Activated CD4-positive, alpha-beta T cell treated with anti-CD3 and anti-CD28 coated beads, Interleukin-2, amount 50 U/mL, for 48 hours (primary cell): Measurements from ENCODE around the gene PLBD2.

Source experiments
- DNase-seq, 2 experiments: peaks; one replicate each; pipeline ENCODE4 v3.0.0-alpha.2; 2020

PLBD2 gene

DNA sequence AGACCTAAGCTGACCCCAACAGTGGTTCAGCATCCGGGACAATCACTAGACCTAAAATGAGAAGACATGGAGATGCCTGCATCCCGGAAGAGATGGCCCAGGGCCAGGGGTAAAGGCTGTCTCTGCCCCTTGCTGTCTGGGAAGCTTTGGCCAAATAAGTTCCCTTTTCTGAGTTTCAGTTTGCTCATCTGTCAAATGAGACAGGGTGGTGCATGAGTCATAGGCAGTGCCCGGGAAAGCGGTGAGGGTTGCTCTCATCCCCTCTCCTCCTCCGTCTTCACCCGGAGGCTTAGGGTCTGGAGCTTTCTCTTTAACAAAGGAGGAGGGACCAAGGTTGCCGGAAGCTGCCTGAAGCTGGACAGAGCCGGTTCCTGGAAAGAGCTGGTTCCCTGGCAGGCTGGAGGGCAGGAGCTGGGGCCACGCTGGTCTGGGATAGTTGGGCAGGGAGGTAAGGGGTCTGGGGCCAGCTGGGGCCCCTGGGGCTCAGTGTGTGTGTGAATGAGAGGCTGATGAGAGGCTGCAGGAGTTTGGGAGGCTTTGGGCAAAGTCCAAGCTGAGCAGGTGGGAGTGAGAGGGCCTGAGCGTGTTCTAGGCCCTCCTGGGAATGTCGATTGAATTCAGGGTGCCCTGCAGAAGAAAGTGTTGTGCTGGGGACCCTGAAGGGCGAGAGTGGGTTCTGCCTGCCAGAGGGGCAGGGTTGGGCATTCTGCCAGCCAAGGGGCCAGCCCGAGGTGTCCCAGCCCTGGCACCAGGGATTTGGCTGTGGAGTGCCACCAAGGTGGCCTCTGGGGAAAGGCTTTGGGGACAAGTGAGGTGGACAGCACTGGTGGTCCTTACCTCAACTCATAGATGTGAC is 63.9 kb downstream of the PLBD2 start, which contains the start of gene SDSL:
SDSL (plus strand) TSS at position 351 of the 856 bp plus-strand sequence. CDS start 5,603 bp downstream, outside the sequence.
- DNase-seq, result peak; percentile 33 to 55

DNA sequence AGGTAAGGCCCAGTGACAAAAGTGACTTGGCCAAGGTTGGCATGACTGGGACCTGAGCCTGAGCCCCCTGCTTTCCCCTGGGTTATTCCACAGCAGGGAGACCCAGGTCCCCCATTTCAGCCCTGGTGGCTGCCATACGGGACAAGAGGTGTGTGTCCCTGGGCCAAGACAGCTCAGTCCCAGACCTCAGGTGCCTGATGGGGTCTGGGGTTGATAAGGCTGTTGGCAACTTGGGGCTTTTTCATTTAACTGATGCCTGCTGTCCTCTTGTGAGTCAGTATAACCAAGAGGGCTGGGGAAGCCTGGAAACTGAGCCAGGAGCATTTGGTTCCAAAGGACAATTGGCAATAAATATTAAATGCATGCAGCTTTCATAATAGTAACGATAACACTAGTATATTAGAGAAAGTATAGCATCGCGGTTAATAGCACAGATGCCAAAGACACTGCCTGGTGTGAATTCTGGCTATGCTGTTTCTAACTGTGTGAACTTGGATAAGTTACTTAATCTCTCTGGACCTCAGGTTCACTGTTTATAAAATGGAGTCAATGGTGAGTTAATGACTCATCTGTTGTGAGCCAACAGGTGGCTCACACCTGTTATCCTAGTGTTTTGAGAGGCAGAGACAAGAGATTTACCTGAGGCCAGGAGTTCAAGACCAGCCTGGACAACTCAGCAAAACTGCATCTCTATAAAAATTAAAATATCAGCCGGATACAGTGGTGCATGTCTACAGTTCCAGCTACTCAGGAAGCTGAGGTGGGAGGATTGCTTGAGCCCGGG is 64.7 kb downstream of the PLBD2 start:
- DNase-seq, result no peak

DNA sequence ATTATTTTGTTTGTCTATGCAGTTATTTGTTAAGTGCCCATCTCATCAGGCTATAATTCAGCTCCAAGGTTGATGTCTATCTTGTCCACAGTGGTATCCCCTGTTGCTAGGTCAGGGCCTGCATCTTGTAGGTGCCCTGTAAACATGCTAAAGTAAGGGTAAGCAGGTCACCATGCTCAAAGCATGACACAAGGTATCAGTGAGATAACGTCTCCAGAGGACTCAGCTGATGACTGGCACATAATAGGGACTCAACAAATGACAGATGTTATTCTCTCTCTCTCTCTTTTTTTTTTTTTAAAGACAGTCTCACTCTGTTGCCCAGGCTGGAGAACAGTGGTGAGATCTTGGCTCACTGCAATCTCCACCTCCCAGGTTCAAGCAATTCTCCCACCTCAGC is 66.1 kb downstream of the PLBD2 start:
- DNase-seq, result no peak

DNA sequence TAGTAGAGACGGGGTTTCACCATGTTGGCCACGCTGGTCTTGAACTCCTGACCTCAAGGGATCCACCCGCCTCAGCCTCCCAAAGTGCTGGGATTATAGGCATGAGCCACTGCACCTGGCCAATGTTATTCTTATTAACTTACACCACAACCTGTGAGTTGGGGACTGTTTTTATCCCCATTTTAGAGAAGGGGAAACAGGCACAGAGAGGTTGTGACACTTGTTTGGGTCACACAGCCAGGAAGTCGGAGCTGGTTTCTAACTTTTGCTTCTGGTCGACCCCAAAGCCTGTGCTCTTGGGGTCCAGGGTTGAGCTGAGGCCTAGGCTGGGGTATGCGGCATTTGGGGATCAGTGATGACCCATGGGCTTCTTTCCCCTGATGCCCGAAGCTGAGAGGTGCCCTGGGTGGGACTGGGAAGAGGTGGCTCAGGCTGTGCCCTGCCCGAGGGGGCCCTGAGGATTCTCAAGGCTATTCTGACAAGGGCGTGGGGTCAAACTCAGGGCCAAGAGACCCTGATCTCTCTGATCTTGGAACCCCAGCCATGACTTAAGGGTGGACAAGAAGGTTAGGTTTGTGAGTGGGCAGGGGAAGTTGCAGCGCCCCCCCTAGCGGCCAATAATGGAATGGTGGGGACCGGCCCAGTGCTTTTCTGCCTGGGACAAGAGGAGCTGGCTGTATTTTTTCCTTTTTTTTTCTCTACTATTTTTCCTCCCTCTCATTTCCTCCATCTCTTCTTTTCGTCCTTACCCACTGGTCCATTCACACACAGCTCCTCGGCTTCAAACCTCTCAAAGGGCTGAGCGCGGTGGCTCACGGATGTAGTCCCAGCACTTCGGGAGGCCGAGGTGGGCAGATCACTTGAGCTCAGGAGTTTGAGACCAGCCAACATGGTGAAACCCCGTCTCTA is 66.8 kb downstream of the PLBD2 start:
- peak; percentile 65 to 75 for DNase-seq

DNA sequence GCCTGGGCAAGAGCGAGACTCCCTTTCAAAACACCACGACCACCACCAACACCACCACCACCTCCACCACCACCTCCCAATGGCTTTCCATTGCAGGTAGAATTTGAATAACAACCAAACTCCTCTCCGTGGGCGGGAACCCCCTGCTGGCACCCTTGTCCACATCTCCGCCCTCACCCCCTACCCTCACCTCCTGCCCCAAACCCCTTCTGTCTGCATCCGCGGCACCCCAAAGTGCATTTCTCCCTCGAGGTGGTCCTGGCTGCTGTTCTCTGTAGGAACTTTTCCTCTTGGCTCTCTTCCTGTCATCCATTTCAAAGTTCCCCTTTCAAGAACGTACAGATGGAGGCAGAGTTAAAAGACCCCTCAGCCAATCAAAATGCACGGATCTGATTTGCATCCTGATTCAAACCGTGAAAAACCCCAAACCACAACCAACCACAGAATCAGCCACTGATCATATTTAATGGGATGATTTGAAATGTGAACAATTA is 67.6 kb downstream of the PLBD2 start:
- DNase-seq, result no peak

DNA sequence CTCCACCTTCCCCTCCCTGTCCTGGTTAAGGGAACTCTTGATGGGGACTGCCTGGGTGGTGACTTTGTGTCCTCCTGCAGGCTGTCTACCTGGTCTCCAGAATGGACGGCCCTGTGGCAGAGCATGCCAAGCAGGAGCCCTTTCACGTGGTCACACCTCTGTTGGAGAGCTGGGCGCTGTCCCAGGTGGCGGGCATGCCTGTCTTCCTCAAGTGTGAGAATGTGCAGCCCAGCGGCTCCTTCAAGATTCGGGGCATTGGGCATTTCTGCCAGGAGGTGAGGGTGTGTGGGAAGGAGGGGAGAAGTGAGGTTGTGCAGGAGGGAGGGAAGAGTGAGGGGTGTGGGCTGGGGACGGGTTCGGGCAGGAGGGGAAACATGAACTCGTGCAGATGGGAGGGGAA is 69.5 kb downstream of the PLBD2 start:
- DNase-seq, result no peak

DNA sequence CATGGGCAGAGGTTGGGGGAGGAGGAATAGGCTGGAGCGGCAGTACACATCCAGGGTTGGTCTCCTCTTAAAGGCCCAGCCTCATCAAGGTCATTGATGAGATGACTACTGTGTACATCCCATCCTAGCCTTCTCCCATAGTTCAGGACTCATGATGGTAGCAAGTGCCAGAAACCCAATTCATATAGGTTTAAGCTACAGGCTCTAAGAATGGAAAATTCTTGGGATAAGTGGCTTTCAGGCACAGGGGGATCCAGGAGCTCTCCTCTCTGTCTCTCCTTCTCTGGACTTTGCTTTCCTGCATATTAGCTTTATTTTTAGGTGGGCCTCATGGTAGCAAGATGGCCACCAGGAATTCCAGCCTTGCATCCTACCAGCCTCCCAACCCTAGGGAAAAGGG is 70.1 kb downstream of the PLBD2 start:
- DNase-seq, result no peak

DNA sequence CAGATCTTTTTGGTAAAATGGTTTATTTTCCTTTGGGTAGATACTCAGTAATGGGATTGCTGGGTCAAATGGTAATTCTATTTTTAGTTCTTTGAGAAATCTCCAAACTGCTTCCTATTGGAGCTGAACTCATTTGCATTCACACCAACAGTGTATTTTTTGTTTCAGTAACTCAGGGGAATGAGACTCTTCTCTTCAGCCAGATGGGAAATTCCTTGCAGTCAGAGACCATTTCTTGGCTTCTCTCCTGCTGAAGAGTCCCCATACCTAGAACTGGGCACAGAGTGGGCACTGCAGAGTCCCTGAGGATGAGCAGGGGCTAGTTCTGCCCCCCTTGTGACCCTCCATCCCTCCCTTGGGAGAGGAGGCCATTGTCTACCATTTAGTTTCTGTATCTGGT is 74.6 kb downstream of the PLBD2 start:
- DNase-seq, result no peak

DNA sequence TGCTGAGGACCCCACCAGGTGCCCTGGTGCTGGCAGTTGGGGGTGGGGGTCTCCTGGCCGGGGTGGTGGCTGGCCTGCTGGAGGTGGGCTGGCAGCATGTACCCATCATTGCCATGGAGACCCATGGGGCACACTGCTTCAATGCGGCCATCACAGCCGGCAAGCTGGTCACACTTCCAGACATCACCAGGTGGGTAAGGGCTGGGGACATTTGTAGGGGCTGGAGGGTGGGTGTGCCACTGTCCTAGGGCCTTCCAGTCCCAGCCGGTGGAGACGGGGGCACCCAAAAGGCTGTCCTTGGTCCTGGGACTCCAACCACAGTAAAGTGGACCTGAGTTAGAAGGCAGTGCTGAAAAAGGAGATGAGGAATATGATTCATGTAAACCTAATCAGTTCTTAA is 77.0 kb downstream of the PLBD2 start:
- DNase-seq, result no peak

DNA sequence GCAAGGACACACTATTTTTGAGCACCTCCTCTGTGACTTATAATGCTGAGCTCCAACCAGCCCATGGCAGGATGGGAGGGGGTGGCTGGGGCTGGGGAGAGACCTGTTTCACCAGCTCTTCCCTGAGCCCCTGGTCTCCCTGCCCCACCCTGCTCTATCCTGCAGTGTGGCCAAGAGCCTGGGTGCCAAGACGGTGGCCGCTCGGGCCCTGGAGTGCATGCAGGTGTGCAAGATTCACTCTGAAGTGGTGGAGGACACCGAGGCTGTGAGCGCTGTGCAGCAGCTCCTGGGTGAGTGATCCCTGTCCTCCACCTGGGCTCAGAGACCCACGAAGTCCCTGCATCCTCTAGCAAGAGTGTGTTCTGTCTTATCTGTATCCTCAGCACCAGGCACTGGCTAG is 78.2 kb downstream of the PLBD2 start:
- DNase-seq, result no peak

DNA sequence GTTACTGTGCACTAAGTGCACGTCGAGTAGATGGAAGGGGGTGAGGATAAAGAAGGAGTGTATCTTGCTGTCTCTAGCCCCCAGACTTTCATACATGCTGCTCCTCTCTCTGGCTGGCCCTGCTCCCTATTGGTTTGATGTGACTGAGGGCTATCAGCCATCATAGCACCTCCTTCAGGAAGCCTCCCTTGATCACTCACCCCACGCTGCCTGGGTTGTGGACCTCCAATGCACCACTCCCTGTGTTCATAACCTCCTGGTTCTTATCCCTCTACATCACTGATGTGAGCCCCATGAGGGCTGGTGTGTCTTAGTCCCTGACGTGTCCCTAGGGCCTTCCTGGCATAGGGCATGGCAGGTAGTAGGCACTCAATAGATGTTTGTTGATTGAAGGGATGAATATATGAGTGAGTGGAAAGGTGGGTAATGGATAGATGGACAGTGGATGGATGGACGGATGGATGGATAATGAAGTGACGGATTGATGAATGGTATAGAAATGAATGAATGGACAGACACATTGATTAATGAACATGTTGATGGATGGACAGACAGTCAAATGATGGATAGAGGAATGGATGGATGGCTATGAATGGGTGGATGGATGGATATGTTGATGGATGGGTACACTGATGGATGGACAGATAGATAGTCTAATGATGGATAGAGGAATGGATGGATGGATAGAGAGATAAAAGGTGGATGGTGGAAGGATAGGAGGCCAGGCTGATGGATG is 78.8 kb downstream of the PLBD2 start:
- DNase-seq, result no peak

DNA sequence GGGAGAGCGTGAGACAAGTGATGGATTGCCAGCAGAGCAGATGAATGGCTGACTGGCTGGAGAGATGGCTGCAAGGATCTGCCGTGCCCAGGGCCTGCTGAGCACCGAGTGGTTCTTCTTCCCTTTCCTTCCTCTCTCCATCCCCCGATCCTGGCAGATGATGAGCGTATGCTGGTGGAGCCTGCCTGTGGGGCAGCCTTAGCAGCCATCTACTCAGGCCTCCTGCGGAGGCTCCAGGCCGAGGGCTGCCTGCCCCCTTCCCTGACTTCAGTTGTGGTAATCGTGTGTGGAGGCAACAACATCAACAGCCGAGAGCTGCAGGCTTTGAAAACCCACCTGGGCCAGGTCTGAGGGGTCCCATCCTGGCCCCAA is 79.3 kb downstream of the PLBD2 start:
- no peak for DNase-seq

DNA sequence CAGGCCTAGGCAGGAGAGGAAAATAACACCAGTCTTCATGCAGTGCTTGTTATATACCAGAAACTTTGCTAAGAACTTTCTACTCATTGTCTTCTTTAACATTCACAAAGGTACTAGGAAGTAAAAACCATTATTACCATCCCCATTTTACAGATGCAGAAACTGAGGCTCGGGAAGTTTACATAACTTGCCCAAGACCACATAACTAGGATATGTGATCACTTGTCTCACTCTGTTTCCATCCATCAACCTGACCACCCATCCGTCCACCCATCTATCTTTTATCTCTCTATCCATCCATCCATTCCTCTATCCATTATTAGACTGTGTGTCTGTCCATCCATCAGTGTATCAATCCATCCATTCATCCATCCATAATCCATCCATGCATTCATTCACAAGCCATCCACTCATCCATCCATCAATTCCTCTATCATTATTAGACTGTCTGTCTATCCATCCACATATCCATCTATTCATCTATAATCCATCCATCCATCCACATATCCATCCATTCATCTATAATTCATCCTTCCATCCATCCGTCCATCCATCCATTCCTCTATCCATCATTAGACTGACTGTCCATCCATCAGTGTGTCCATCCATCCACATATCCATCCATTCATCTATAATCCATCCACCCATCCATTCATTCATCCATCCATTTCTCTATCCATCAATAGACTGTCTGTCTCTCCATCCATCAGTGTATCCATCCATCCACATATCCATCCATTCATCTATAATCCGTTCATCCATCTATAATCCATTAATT is 80.3 kb downstream of the PLBD2 start:
- no peak for DNase-seq

DNA sequence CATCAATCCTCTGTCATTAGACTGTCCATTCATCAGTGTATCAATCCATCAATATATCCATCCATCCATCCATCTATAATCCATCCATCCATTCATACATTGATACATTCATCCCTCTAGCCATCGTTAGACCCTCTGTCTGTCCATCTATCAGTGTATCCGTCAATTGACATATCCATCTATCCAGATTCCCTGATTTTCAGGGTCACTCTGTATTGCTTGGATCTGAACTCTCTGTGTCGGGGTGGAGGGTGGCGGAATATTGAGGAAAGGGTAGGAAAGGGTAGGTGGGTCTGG is 80.9 kb downstream of the PLBD2 start:
- DNase-seq, result no peak

DNA sequence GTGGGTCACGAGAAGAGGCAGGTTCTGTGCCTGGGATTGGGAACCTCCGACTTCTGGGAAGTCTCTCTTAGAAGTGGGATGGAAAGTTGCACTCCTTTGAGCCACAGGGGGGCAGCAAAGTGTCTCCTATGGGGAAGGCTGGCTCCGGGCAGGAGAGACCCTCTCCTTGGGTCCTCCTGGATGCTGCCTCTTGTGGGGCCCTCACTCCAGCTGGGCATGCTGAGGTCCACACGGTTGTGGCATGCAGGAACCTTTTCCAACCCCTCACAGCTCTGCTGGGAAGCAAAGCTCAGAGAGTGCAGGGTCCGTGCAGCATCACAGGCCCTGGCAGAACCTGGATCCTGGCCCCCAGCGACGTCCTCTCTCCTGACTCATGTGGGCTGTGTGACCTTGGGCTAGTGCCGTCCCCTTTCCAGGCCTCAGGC is 81.2 kb downstream of the PLBD2 start:
- peak in 1 of 2 experiments; percentile 16 for DNase-seq

DNA sequence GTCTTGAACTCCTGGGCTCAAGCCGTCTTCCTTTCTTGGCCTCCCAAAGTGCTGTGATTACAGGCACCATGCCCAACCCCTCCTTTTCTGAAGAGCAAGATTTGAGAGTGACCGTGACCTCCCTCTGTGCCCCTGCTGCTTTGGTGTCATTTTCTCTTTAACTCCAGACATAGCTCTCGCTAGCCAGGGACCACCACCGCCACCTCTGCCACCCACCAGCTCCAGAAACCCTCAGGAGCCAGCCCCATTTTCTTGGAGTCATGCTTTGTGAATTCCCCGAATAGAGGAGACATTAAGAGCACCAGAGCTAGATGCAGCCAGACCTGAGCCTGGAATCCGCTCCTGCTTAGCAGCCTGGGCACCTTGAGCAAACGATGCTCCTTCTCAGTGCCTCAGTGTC is 81.9 kb downstream of the PLBD2 start:
- no peak for DNase-seq
